Measurements from ENCODE around the gene GUCY2C.

The GUCY2C gene

GRCh38 chr12:14681625-14682024, 14.8 kb downstream of the GUCY2C start:
- no peak for DNase-seq

- DNase-seq, result no peak
Observed at GRCh38 chr12:14681190-14681589, 15.2 kb downstream of the GUCY2C start.

GRCh38 chr12:14678547-14679150, 17.8 kb downstream of the GUCY2C start:
- DNase-seq, result no peak

- no peak for DNase-seq
Observed at GRCh38 chr12:14668591-14668990, 27.8 kb downstream of the GUCY2C start.

- no peak for DNase-seq
Observed at GRCh38 chr12:14665354-14666348, 30.7 kb downstream of the GUCY2C start.

GRCh38 chr12:14664434-14665023, 31.9 kb downstream of the GUCY2C start:
- no peak for DNase-seq

GRCh38 chr12:14663002-14663401, 33.4 kb downstream of the GUCY2C start:
- DNase-seq, result no peak

GRCh38 chr12:14656846-14657245, 39.6 kb downstream of the GUCY2C start:
- no peak for DNase-seq

GRCh38 chr12:14655284-14655683, 41.1 kb downstream of the GUCY2C start:
- no peak for DNase-seq

GRCh38 chr12:14654842-14655241, 41.6 kb downstream of the GUCY2C start:
- DNase-seq, result no peak

- DNase-seq, result no peak
Observed at GRCh38 chr12:14654416-14654815, 42.0 kb downstream of the GUCY2C start.

GRCh38 chr12:14652483-14652882, 43.9 kb downstream of the GUCY2C start:
- no peak for DNase-seq

GRCh38 chr12:14651371-14651770, 45.0 kb downstream of the GUCY2C start:
- DNase-seq, result no peak

GRCh38 chr12:14650789-14651188, 45.6 kb downstream of the GUCY2C start:
- DNase-seq, result no peak

GRCh38 chr12:14647028-14647750, 49.2 kb downstream of the GUCY2C start:
- no peak for DNase-seq

GRCh38 chr12:14643251-14643650, 53.1 kb downstream of the GUCY2C start:
- no peak for DNase-seq

GRCh38 chr12:14638066-14638465, 58.3 kb downstream of the GUCY2C start:
- DNase-seq, result no peak

- DNase-seq, result no peak
Observed at GRCh38 chr12:14635776-14636175, 60.6 kb downstream of the GUCY2C start.

- no peak for DNase-seq
Observed at GRCh38 chr12:14630793-14631192, 65.6 kb downstream of the GUCY2C start.

GRCh38 chr12:14629832-14630710, 66.3 kb downstream of the GUCY2C start:
- DNase-seq, result peak in 1 of 2 experiments; percentile 2

- no peak for DNase-seq
Observed at GRCh38 chr12:14628771-14629170, 67.6 kb downstream of the GUCY2C start.

- DNase-seq, result no peak
Observed at GRCh38 chr12:14621826-14622225, 74.6 kb downstream of the GUCY2C start.
